ENCODE measurements around the gene CRTC1. TPM values are rescaled to one million over a fixed set of nuclear protein-coding genes. Genes with fewer than 3 reads are reported as not detected.

Gene CRTC1
- total RNA-seq, 1 experiment from 2014 or later = 19.0 TPM

- no peak overlapping the region for H2BK15ac ChIP-seq (ENCODE audit: low read depth, low read length)
- H3K79me2 ChIP-seq (ENCODE audit: insufficient read depth, low read length) = no peaks in the 10 kb centered on the region
- no CpG with 5 or more reads among the region's 22 CpGs for WGBS (ENCODE audit: extremely low coverage, insufficient read length, low lambda C conversion rate)
- no peak overlapping the region for H3K27ac Mint-ChIP-seq
- H3K23ac ChIP-seq (ENCODE audit: insufficient read length, low read depth, low read length) = no peak overlapping the region
- H3K4ac ChIP-seq (ENCODE audit: low read depth, low read length) = no peak overlapping the region
- no peaks in the 10 kb centered on the region for H3K9me3 ChIP-seq (ENCODE audit: control insufficient read depth, low read depth, low read length)
- no peak overlapping the region for H3K9ac ChIP-seq (ENCODE audit: extremely low read depth, insufficient read length, low read length)
- no peaks in the 10 kb centered on the region for H3K79me1 ChIP-seq (ENCODE audit: insufficient read depth, low read depth, low read length, poor library complexity, severe bottlenecking)
- H3K27ac ChIP-seq (ENCODE audit: insufficient read length, low read depth, low read length) = no peak overlapping the region
- H3K18ac ChIP-seq (ENCODE audit: insufficient read length, low read depth, low read length) = no peak overlapping the region
- no peak overlapping the region for H2BK20ac ChIP-seq (ENCODE audit: low read depth, low read length, poor library complexity, severe bottlenecking)
- no peak overlapping the region for H3K4me2 ChIP-seq (ENCODE audit: insufficient read depth, insufficient read length, low read length)
- no peak overlapping the region for H4K5ac ChIP-seq (ENCODE audit: insufficient read length, low read depth, low read length)
- H2BK12ac ChIP-seq (ENCODE audit: insufficient read length, low read depth, low read length) = no peak overlapping the region
- H3K4me1 Mint-ChIP-seq = peaks cover 0 to 2% of the 10 kb centered on the region in 2 experiments; a peak in 1 of 4 replicates
- H3K56ac ChIP-seq (ENCODE audit: insufficient read length, low read depth, low read length) = no peak overlapping the region
- H2AK5ac ChIP-seq (ENCODE audit: insufficient read length, low read length) = no peak overlapping the region
- H3K4me1 ChIP-seq (ENCODE audit: insufficient read depth, low read length) = no peaks in the 10 kb centered on the region
- H3K9me3 Mint-ChIP-seq = no peaks in the 10 kb centered on the region
- H3K36me3 Mint-ChIP-seq (ENCODE audit: insufficient read depth in 1 of 3, low read depth in 3 of 3) = no peaks in the 10 kb centered on the region
- H3K27me3 Mint-ChIP-seq (ENCODE audit: low read depth) = peaks cover 17% of the 10 kb centered on the region
- H2AFZ ChIP-seq (ENCODE audit: low read length) = no peak overlapping the region
- peak; percentile 54 for DNase-seq
- no peak overlapping the region for H4K8ac ChIP-seq (replicated peaks; ENCODE audit: insufficient read length, low read depth, low read length)
- H2BK120ac ChIP-seq (ENCODE audit: low read depth, low read length, poor library complexity, severe bottlenecking) = no peak overlapping the region
- no peak overlapping the region for H3K14ac ChIP-seq (ENCODE audit: insufficient read depth, low read length)
- H4K91ac ChIP-seq (ENCODE audit: insufficient read length, low read depth, low read length) = no peak overlapping the region
- peak; percentile 55 for TF ChIP-seq CTCF (conservative IDR thresholded peaks at IDR 0.05)
- no peaks in the 10 kb centered on the region for H4K20me1 ChIP-seq (ENCODE audit: control insufficient read depth, insufficient read depth, insufficient read length)
- no peak overlapping the region for H3T11ph ChIP-seq (ENCODE audit: low read length)
- H2BK5ac ChIP-seq (ENCODE audit: insufficient read length, low read length) = no peak overlapping the region
- H3K4me3 Mint-ChIP-seq = no peak overlapping the region
- peaks cover 26% of the 10 kb centered on the region for H3K27me3 ChIP-seq (ENCODE audit: insufficient read depth, low read length)
- no peaks in the 10 kb centered on the region for H3K23me2 ChIP-seq (ENCODE audit: insufficient read length, low read depth, low read length, poor library complexity, severe bottlenecking)
Observed at GRCh38 chr19:18798384-18799352, 115.2 kb downstream of the CRTC1 start.

All from H9 (cell line).